GM11168 (cell line): ENCODE data around the gene MAS1L.

Source experiments
- in situ Hi-C: fragments of 300-500 bp; cut with MboI; formaldehyde crosslinking; loops from one replicate; pipeline ENCODE4 v1.12.0; 2022; ENCODE audit warnings: low sequenced_read_pairs; ENCODE audit not compliant: unreplicated experiment

Gene MAS1L, protein sequence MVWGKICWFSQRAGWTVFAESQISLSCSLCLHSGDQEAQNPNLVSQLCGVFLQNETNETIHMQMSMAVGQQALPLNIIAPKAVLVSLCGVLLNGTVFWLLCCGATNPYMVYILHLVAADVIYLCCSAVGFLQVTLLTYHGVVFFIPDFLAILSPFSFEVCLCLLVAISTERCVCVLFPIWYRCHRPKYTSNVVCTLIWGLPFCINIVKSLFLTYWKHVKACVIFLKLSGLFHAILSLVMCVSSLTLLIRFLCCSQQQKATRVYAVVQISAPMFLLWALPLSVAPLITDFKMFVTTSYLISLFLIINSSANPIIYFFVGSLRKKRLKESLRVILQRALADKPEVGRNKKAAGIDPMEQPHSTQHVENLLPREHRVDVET

DNA sequence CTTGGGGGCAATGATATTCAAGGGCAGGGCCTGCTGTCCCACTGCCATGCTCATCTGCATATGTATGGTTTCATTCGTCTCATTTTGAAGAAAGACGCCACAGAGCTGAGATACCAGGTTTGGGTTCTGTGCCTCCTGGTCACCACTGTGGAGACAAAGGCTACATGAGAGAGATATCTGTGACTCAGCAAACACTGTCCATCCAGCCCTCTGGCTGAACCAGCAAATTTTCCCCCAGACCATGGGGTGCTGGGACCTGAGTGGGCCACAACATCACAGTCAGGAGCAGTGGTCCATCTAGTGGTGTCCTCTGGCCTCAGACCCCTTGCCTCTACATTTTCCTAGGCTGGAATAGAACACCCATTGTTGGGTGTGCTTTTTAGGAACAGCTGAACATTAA lies at the start of gene MAS1L:
Gene MAS1L (minus strand): TSS at position 297 of the 400 bp plus-strand sequence. CDS start 54 bp downstream, at position 243.
- in situ Hi-C loops, result no loop called here

DNA sequence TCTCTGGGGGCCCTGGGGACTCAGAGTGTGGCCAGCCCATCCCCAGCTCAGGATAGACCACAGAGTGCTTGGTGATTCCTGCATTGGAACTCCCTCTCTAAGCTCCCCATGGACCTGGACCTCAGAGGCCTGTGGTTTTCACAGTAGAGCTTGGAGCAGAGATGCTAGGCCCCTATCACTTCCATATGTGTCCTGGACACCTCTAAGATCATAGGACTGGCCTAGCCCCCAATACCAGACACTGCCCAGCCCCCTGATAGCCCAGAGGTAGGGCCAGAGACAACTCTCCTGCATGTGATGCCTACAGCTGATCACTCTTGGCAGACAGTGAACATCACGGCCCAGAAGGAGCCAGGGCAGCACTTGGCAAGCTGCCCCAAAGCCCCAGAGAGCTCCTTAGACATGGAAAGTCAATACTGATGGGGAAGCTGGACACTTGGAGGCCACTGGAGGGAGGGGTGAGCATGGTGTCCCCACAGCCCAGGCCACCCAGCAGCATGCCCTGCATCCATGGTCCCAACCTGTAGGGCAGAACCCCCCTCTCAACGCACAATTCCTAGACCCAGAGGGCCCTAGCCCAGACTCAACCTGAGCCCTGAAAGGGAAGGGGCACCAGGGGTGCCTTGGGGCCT lies 44.7 kb upstream of the MAS1L start:
- in situ Hi-C loops, result no loop called here

DNA sequence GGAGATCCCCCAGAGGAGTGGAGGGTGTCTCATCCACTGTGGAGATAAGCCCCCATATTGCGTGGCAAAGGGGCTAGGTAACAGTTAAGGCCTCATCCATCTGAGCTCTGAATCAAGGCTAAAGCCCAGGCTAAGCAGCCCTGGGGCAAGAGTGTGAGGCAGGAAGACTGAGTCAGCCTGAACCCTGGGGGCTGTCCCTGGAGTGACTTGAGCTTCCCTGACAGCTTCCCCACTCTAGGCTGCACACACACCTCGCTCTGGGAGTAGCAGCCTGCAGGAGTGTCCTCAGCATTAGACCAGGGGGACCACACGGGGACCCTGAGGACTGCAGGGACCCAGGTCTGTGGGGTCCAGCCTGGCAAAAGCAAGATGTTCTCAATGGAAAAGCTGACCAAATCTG lies 43.9 kb upstream of the MAS1L start:
- in situ Hi-C loops, result no loop called here

DNA sequence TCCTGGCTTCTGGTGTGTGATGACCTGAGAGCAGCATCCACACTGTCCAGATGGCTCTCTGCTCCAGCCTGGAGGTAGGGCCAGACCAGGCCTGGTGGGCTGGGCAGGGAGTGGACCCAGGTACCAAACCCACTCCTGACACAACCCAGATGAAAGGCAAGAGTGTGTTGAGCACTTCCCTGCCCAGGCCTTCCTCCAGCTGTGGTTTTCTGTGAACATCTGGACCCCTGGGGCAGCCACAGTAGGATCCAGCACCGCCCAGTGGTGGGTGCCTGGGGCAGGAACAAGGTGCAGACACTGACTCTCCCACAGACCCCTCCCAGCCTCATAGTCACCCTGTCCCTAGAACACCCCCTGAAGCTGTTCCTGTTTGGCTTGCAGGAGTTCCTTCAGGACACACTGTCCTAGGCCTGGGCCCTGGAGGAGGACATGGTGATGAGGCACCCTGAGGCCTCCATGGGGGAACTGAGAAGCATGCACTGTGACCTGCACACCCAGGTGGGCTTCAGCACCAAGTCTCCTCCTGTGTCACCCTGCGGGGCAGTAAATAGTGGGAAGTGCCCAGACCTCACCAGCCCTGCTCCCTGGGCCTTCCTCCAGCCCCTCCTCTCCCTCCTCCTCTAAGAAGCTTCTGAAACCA lies 43.0 kb upstream of the MAS1L start:
- in situ Hi-C loops, result no loop called here

DNA sequence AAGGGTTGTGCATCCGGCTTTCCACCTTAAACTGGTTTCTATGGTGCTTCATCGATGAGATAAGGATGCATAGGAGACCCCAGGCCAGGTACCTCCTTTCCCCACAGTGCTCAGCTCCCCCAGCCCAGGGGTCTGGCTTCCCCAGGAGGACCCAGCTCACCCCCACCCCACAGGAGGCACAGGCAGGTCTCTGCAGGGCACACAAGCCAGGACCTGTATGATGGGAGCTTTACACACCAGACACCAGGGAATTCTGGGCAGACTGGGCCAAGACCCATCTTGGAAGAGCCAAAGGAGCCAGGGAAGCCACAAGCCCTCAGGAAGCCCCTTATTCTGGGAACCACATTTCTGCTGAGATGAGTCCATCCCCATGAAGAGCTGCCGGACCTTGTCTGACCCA lies 42.2 kb upstream of the MAS1L start:
- in situ Hi-C loops, result no loop called here

DNA sequence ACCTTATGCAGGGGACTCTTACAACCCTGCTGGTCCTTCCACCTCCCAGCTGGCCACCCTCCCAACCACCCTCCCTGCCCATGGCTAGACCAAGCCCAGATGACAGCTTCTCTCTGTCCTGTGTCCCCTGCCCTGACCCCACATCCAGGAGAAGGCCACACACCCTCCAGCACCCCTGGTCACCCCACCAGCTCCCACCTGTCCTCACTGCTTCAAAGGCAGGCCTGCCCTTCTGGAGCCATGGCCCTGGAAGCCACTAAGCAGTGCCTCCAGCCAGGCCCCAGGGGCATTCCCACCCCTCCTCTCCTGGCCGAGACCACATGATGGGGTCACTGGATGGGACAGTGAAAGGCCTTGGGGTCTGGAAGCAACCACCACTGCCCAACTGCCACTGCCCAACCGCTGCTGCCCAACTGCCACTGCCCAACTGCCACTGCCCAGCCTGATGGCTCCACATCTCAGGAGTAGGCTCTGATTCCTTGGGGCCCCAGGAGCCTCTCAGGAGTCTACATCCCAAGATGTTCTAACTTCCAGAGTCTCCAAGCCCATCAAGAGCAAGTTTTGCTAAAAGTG lies 41.3 kb upstream of the MAS1L start:
- in situ Hi-C loops, result no loop called here

DNA sequence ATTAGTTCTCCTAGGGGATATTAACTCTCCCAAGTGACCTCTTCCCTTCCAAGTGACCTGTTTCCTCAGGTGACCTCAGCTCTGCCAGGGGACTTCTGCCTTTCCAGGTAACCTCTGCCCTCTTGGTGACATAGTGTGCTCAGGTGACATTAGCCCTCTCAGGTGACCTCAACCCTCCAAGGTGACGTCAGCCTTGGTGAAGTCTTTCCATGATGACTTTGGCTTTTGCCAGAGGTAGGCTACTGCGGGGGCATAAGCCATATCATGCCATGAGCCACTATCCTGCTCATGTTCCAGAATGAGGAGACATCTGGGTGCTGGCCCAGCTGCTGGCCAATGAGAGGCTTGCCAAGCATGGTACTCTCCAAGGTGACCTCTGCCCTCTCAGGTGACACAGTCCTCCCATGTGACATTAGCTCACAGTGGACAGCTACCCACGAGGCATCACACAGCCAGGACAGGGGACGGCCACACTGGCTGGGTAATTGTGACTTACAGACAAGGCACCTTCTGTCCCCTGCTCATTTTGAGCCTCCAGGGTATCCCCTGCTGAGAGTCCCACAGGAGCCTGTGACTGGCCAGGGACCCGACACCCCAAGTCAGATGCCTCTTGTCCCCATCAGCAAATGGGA lies 40.7 kb upstream of the MAS1L start:
- in situ Hi-C loops, result no loop called here

DNA sequence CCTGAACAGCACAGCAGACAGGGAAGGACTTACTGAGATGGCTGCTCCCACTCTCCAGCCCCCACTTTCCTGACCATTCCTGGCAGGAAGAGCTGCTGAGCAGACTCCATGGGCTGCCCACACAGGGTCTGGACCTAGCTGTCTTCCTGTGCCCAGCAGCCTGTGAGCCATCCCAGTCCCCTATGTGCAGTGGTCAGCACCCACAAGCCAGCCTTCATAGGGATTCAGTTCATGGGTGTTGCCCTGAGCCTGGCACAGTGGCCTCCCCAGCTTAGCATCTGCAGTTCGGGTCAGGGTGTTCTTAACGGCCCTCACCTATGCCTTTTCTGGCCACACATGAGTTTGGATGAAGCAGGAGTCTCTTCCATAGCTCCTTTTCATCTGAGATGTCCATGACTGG lies 39.8 kb upstream of the MAS1L start:
- in situ Hi-C loops, result no loop called here

DNA sequence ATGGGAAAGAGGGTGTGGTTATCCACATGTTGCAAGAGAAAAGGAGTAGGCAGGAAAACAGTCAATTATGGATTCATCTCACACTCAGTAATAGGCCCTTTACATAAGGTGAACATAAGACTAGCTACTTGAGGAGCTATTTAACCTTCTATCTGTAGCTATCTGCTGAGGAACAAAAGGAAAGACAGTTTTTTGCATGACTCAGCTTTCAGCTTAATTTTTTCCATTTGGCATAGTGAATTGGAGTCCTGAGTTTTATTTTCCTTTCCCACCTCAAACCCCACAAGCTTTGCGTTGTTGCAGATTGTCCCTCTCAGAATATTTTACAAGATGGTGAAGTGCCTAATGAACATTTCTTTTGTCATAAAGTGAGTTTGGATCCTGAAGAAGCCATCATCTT lies 39.4 kb upstream of the MAS1L start:
- in situ Hi-C loops, result no loop called here

DNA sequence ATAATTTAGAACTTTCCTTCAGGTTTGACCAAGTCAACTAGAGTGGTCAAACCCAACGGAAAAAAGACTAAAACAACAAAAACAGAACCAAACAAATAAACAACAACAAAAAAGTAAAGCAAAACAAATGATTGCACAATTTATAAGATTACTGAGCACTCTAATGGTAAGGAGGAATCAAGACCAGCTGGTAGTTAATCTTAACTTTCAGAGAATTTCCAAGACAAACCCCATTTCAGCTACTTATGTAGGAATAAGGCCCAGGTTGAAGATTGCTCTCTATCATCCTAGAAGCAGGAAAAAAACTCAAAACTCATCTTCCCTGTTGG lies 37.5 kb upstream of the MAS1L start:
- in situ Hi-C loops, result no loop called here

DNA sequence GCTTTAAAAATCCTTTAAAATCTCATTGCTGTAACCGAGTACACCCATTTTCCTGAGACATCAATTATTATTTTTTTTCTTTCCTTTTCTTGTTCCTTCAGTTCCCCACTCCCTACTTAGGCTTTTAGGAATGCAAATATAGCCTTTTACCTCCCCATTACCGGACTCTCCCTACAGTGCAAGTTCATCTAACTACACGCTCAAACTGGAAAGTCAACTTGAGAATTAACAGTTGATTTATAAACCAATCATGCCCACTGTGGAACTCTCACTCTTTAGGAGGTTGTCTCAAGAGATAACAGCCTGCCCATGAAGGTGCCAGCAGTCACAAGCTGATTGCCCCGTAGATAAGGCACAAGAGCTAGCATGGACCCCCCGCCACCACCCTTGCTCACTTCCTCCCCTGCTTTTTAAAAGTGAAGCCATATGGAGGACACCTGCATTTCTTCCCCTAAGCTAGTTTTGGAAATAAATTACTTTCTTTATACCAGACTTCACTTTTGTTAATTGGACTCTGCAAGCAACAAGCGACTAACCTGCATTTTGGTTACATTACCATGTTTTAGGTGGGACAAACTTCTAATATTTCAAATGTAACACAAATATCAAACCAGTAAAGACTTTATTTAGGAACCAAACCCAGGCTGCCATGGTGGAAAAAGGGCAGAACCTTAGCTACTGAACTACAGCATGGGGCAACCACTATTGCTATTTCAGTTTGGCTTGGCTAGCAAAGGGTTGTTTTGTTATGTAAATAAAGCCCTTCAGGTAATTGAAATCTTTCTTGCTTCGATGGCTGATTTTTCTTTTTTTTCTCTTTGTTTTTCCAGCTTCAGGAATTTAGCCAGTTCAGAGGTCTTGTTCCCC lies 36.9 kb upstream of the MAS1L start:
- in situ Hi-C loops, result no loop called here

DNA sequence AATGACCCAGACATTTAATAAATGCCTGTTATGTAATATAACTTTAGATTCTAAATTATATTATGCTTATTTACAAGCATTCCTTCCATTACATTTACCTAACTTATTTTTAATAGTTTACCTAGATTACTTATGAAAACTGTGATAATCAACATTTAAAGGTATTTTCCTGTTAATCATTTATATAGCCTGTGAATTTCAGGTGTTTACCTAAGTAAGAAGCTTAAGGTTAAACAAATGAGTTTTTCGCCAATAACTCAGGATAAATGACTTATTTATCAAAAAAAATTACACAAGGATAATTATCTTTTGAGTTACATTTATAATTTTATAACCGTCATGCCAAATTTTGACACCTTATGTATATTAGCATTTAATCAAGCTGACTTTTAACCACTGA lies 36.3 kb upstream of the MAS1L start:
- in situ Hi-C loops, result no loop called here

DNA sequence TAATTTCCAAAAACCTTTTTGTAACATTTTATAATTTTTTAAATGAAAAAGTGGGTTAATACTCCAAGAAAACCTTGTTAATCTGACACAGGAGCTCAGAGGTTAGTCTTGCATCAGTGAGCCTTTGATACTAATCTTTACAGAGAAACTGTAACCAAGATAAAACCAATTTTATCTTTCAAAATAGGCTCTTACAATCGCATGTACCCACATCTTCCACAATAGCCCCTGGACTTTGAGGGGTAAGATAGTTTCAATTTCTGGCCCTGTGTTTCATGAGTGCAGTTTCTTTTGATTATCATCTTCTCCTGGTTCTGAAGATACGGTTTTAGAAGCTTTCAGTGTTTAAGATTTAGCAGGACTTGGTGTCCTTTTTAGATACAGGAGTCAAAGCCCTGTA lies 34.5 kb upstream of the MAS1L start:
- in situ Hi-C loops, result no loop called here

DNA sequence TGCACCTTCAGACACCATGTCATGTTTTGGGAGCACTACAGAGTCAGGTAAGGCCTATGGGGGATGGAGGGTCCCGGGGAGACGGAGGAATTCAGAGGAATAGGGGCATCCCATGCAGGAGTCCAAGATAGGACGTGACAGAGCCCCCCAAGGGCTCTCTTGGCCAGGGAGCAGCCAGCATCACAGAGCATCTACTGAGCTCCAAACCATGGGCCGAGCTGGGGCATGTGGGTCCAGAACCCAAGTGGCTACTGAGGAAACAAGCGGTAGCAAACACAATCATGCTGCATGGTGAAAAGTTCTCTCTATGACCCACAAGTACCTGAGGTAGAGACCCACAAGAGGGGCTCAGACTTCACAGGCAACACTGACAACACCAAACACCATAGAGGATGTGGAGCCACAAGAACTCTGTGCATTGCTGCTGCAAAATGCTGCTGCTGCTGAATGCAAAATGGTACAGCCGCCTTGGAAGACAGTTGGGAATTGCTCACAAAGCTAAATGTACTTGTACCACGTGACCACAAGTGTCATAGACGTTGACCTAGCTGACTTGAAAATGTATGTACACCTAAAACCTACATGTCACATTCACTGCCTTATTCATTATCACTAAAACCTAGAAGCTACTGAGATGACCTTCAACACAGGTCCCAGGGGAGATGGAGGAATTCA lies 33.4 kb upstream of the MAS1L start:
- in situ Hi-C loops, result no loop called here

DNA sequence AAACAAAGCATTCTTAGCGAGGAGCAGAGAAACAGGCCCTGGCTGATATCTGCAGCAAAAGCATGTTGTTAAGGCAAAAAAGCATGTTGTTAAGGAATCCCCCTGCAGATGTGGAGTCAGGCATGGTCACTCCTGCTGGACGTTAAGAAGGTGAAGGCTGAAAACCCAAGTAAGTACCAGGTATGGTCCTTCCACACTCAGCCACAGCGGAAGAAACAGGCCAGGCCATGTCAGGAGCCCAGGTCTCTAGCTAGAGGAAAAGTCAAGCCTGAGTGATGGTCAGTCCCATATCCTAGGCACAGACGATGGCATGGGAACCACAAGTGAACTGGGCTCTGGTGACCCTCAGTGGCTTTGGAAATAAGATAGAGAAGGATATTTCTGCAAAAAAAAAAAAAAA lies 32.5 kb upstream of the MAS1L start:
- in situ Hi-C loops, result no loop called here

DNA sequence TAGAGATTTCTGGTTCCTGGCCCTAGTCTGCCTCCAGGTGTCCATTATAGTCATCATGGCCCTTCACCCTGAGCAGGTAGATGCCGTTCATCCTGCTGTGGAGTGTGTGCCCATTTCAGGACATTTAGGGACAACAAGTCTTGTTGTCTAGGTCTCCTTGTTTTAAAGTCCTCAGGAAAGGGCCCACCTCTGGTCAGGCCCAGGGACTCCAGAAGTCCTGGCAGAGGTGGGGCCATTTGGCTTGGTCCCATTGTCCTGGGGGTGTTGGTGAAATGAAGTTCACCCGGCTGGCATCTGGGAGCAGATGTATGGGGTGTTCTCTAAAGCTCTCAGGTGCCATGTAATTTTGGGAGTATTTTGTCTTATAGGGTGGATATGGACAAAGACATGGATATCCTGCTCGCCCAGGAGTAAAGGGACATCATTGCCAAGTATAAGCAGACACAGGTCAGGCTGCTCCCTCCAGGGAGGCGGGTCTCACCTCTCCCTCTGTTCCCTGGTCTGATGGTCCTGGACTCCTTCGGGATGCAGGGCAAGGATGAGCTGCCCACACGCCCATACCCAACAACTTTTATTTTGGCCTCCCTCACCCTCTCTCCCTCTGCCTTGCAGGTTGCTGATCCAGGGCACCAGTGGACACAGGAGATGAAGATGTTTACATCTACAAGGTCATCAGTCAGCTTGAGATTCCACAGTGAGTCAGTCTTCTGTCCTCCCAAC lies 31.7 kb upstream of the MAS1L start:
- in situ Hi-C loops, result no loop called here

DNA sequence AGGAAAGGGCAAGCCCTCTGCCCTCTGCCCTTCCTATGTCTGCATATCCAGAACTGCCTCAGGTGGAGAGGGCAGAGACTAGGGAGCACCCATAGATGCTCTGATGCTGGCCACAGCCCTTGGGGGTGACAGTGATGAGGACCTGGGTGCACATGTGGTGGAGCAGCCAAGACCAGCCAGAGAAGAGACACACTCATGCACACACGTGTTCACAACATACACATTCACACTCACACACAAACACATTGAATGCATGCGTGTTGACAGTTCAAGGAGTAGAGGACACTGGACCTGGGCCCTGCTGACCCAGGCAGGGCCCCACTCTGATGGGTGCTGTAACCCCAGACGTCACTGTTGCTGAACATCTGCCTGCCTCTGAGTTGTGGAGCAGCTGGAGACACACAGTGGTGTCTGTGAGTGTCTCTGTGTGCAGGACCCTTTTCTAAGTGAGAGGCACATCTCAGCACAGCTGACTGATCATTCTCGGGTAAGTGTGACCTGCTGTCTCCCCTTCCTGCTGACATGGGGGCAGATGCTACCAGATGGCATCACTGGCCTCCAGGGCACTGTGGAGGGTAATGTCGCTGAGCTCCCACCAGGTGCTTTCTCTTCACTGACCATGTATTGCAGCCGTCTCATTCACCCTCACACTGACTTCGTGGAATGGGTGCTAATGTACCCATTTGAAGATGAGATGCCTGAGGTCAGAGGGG lies 30.1 kb upstream of the MAS1L start:
- in situ Hi-C loops, result no loop called here

DNA sequence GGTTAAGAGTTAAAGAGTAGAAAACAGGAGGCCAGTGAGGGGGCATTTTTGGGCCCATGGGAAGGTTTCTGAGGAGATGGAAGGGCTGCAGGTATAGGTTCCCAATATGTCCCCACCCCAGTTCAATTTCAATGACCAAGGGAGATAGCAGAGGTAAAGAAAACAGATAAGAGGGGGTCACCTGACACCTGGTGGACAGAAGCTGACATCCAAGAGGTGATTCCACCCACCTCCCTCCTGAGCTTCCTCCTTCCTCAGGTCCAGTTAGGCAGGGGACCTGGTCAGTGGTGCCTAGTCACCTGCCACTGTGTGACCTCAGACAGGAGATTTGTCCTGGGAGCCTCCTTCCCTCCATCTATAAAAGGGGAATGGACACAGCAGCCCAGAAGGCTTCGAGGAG lies 29.5 kb upstream of the MAS1L start:
- in situ Hi-C loops, result no loop called here
